ENCODE results near the gene UQCC2. TPM values are rescaled to one million over a fixed set of nuclear protein-coding genes. Genes with fewer than 3 reads are reported as not detected.

UQCC2 gene
- total RNA-seq, 1 experiment from 2014 or later = 71.2 TPM

DNA sequence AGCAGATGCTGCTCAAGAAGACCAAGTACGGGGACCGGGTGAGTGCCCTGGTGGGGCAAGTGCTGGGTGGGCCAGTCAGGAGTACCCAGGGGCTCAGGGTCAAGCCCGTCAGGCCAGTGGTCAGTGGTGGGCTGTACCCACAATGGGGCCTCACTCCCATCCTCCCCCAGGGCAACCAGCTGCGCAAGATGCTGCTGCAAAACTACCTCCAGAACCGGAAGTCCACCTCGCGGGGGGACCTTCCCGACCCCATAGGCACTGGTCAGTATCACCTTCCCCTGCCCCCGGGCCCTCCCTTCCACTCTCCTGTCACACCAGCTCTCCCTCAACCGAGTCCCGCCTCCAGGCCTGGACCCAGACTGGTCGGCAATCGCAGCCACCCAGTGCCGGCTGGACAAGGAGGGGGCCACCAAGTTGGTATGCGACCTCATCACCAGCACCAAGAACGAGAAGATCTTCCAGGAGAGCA, 27.0 kb downstream of the UQCC2 start:
- CTCF ChIA-PET = no interaction called here
- intact Hi-C loops (cut with micrococcal nuclease; ENCODE audit: unreplicated experiment) = no loop called here
- H3K9me2 ChIP-seq (ENCODE audit: insufficient read depth) = no peaks in the 10 kb centered on the region

DNA sequence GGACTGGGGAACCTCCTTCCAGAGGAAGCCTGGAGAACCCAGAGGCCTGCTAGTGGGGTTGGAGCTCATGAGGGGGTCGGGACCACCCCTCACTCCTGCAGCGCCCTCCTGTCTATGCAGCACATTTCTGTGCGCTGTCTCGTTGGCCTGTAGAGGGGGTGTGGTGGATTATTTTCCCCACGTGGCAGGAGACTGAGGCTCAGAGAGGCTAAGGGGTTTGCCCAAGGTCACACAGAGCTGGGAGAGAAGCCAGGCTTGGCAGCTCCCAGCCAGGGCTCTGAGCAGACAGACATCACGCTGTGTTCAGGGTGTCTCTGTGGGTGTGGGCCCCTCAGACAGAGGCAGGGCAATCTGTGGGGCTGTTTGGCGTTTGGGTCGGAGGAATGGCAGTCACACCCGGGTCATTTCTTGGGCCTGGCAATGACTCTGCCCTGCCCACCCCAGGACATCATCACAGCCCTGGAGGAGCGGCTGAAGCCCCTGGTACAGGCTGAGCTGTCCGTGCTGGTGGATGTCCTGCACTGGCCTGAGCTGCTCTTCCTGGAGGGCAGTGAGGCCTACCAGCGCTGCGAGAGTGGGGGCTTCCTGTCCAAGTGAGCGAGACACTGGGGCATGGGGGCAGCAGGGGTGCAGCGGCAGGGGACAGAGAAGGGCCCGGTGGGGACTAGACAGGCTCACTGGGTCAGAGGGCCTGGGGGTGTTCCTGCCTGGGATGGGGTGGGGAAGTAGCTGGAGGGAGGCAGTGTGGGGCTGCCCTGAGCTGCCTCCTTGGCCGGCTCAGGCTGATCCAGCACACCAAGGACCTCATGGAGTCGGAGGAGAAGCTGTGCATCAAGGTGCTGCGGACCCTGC, 27.7 kb downstream of the UQCC2 start:
- BruUV-seq (replicated peaks) = no TSS peak
- Histone ChIP-seq H3K4me3 (no peak overlapping the region), H3K27ac (no peak overlapping the region), H2AFZ (no peak overlapping the region), H3K9me2 (ENCODE audit: insufficient read depth) (no peaks in the 10 kb centered on the region), H3K27me3 (ENCODE audit: insufficient read depth, low read depth) (no peaks in the 10 kb centered on the region), H4K20me1 (ENCODE audit: insufficient read depth) (0 out of 2 replicates have a peak, but pooled peaks cover 4% of the 10 kb centered on the region), H3K4me1 (replicated peaks; ENCODE audit: insufficient read depth) (no peaks in the 10 kb centered on the region), H3K36me3 (ENCODE audit: low read depth) (peaks cover 7% of the 10 kb centered on the region), H3K4me2 (no peak overlapping the region), H3F3A (ENCODE audit: insufficient read depth, low read depth) (no peaks in the 10 kb centered on the region; the same call in 1 of the 2 replicates), H3K79me2 (ENCODE audit: low read depth) (no peaks in the 10 kb centered on the region), H3K9me3 (ENCODE audit: insufficient read depth, low read depth) (no peaks in the 10 kb centered on the region)
- no peak for TF ChIP-seq EZH2 (IDR thresholded peaks at IDR 0.05; ENCODE audit: low read depth)
- TF ChIP-seq, protein P1, sequence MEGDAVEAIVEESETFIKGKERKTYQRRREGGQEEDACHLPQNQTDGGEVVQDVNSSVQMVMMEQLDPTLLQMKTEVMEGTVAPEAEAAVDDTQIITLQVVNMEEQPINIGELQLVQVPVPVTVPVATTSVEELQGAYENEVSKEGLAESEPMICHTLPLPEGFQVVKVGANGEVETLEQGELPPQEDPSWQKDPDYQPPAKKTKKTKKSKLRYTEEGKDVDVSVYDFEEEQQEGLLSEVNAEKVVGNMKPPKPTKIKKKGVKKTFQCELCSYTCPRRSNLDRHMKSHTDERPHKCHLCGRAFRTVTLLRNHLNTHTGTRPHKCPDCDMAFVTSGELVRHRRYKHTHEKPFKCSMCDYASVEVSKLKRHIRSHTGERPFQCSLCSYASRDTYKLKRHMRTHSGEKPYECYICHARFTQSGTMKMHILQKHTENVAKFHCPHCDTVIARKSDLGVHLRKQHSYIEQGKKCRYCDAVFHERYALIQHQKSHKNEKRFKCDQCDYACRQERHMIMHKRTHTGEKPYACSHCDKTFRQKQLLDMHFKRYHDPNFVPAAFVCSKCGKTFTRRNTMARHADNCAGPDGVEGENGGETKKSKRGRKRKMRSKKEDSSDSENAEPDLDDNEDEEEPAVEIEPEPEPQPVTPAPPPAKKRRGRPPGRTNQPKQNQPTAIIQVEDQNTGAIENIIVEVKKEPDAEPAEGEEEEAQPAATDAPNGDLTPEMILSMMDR (conservative IDR thresholded peaks at IDR 0.05) = no peak
- no peak for DNase-seq
- intact Hi-C loops (cut with micrococcal nuclease; ENCODE audit: unreplicated experiment) = no loop called here
- ChIA-PET CTCF (no interaction called here), POLR2A (ENCODE audit: unreplicated experiment) (interaction anchor here (0.6 kb wide), 1 partner anchor 282 kb away, joined by 3 read pairs; no protein-coding TSS in a partner anchor)

More for the DNA sequence above, 27.0 kb downstream of the UQCC2 start:
- Histone ChIP-seq H3K36me3 (ENCODE audit: low read depth) (peaks cover 7% of the 10 kb centered on the region), H4K20me1 (ENCODE audit: insufficient read depth) (0 out of 2 replicates have a peak, but pooled peaks cover 4% of the 10 kb centered on the region), H3F3A (ENCODE audit: insufficient read depth, low read depth) (no peaks in the 10 kb centered on the region), H3K9me3 (ENCODE audit: insufficient read depth, low read depth) (no peaks in the 10 kb centered on the region), H3K4me1 (replicated peaks; ENCODE audit: insufficient read depth) (no peaks in the 10 kb centered on the region), H3K79me2 (ENCODE audit: low read depth) (no peaks in the 10 kb centered on the region), H2AFZ (no peak overlapping the region), H3K27ac (no peak overlapping the region), H3K4me2 (no peak overlapping the region), H3K4me3 (no peak overlapping the region), H3K27me3 (ENCODE audit: insufficient read depth, low read depth) (no peaks in the 10 kb centered on the region)
- no peak for DNase-seq
- POLR2A ChIA-PET (ENCODE audit: unreplicated experiment) = no interaction called here
- BruUV-seq (replicated peaks) = no TSS peak
- TF ChIP-seq, protein P1 (conservative IDR thresholded peaks at IDR 0.05) = no peak
- no peak for TF ChIP-seq EZH2 (IDR thresholded peaks at IDR 0.05; ENCODE audit: low read depth)

DNA sequence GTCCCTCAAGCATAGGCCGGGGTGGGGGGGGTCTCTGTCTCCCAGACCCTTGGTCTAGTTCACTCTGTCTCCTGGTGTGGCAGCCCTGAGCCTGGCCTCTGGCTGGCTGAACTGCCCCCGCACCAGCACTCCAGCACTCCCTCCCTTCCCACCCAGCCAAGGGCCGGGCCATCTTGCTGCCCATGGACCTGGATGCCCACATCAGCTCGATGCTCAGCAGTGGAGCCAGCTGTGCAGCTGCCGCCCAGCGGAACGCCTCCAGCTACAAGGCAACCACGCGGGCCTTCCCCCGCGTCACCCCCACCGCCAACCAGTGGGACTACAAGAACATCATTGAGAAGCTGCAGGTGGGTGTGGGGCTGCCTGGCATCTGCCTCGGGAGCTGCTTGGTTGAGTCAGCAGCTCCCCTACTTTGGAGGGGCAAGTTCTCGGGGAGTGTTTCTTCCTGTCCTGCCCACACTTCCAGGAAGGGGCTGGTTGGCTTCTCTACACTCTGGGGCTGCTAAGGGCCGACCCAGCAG, 28.4 kb downstream of the UQCC2 start:
- Histone ChIP-seq H3K9me2 (ENCODE audit: insufficient read depth) (no peaks in the 10 kb centered on the region), H3K36me3 (ENCODE audit: low read depth) (peaks cover 7% of the 10 kb centered on the region), H3K9me3 (ENCODE audit: insufficient read depth, low read depth) (no peaks in the 10 kb centered on the region), H4K20me1 (ENCODE audit: insufficient read depth) (0 out of 2 replicates have a peak, but pooled peaks cover 4% of the 10 kb centered on the region), H3K4me3 (no peak overlapping the region), H3K27ac (no peak overlapping the region), H3K27me3 (ENCODE audit: insufficient read depth, low read depth) (no peaks in the 10 kb centered on the region), H3K4me2 (no peak overlapping the region), H2AFZ (no peak overlapping the region), H3K79me2 (ENCODE audit: low read depth) (no peaks in the 10 kb centered on the region), H3F3A (ENCODE audit: insufficient read depth, low read depth) (no peaks in the 10 kb centered on the region; the same call in 1 of the 2 replicates), H3K4me1 (replicated peaks; ENCODE audit: insufficient read depth) (no peaks in the 10 kb centered on the region)
- TF ChIP-seq EZH2 (IDR thresholded peaks at IDR 0.05; ENCODE audit: low read depth) = no peak
- TF ChIP-seq, protein P1 (conservative IDR thresholded peaks at IDR 0.05) = no peak
- intact Hi-C loops (cut with micrococcal nuclease; ENCODE audit: unreplicated experiment) = no loop called here
- ChIA-PET POLR2A (ENCODE audit: unreplicated experiment) (no interaction called here), CTCF (no interaction called here)
- DNase-seq = no peak
- no TSS peak for BruUV-seq (replicated peaks)

Measured in PC-9 (cell line).